Measurements from ENCODE around the gene CRKL. TPM values are rescaled to one million over a fixed set of nuclear protein-coding genes. Genes with fewer than 3 reads are reported as not detected.
"Not testable (repeated sequence)": the region's sequence is repeated elsewhere in the genome, so short reads cannot be mapped to it uniquely, and the experiment has no call there.

The CRKL gene
- total RNA-seq, 1 donor from 2014 or later, result 102 TPM

DNA sequence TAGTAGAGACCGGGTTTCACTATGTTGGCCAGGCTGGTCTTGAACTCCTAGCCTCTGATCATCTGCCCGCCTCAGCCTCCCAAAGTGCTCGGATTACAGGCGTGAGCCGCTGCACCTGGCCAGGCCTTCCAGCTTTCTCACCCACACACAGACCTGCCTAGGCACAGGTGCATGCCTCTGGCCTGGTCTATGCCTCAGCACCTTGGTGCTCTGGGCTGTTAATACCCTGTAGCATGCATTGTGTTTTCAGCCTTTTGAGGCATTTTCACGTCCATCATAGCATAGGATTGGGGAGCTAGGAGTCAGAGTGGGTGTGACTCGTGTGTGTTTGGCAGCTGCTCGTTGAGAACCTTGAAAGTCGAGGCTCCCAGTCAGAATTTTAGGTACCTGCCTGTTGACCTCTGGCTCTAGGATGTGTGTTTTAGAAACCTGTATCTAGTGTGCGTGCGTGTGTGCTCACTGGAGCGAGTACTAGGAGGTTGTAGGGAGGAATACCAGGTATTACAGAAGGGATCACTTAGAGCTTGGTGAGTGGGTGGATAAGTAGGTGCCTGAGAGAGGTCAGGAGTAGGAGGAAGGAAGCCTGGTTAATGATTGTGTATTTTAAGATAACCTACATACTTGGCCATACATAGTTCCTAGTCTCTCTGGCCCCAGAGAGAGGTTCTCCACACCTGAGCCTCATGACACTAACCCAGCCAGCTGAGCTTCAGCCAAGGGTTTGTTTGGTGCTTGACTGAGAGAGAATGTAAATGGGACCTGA, 20.0 kb downstream of the CRKL start:
- TF ChIP-seq, protein P1, sequence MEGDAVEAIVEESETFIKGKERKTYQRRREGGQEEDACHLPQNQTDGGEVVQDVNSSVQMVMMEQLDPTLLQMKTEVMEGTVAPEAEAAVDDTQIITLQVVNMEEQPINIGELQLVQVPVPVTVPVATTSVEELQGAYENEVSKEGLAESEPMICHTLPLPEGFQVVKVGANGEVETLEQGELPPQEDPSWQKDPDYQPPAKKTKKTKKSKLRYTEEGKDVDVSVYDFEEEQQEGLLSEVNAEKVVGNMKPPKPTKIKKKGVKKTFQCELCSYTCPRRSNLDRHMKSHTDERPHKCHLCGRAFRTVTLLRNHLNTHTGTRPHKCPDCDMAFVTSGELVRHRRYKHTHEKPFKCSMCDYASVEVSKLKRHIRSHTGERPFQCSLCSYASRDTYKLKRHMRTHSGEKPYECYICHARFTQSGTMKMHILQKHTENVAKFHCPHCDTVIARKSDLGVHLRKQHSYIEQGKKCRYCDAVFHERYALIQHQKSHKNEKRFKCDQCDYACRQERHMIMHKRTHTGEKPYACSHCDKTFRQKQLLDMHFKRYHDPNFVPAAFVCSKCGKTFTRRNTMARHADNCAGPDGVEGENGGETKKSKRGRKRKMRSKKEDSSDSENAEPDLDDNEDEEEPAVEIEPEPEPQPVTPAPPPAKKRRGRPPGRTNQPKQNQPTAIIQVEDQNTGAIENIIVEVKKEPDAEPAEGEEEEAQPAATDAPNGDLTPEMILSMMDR (conservative IDR thresholded peaks at IDR 0.05), result no peak
- Mint-ChIP-seq H3K4me1 (peaks cover 19% of the 10 kb centered on the region), H3K27ac (ENCODE audit: unreplicated experiment) (no peak overlapping the region), H3K4me3 (no peak overlapping the region), H3K9me3 (no peaks in the 10 kb centered on the region), H3K27me3 (ENCODE audit: low read depth) (no peaks in the 10 kb centered on the region), H3K36me3 (ENCODE audit: low read depth) (peaks cover 13% of the 10 kb centered on the region)
- DNase-seq (ENCODE audit: low read depth, low spot score), result no peak

DNA sequence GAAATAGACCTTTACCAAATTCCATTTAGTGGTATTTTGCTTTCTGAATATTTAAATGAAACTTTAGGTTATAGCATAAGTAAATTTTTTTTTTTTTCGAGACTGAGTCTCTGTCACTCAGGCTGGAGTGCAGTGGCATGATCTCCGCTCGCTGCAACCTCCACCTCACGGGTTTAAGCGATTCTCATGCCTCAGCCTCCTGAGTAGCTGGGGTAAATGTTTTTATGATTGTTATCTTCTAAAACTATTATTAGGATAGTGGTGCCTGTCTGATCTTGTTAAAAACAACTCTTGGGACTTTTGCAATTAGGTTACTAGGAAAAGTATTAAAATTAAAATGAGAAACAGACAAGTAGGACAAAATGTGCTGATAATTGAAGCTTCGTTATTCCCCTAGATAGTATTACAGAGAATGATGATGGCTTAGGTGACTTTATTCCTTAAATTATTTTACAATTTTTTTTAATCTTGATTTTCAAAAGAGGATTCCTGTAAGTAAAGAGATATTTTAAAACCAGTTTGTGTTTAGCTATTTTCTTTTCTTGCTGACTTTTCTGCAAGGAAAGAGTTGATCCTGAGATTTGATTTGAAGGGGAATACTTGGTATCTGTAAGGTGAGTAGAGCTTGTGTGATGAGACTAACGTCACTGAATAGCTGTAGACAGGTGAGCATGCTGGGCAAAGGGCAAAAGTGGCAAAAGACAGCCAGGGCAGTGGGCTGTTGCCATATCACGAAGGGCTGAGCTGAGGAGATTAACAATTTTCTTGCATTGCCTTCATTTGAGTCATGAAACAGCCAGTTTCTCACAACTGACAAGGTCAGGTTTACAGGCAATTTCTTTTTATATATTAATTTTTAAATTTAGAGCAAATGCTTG, 20.8 kb downstream of the CRKL start:
- peaks cover 11% of the 10 kb centered on the region for H3K36me3 Mint-ChIP-seq (ENCODE audit: low read depth)
- no peaks in the 10 kb centered on the region for H3K27me3 Mint-ChIP-seq (ENCODE audit: low read depth)
- TF ChIP-seq, protein P1 (conservative IDR thresholded peaks at IDR 0.05), result no peak
- no peak overlapping the region for H3K27ac Mint-ChIP-seq (ENCODE audit: unreplicated experiment)
- H3K4me3 Mint-ChIP-seq, result no peak overlapping the region
- no peaks in the 10 kb centered on the region for H3K9me3 Mint-ChIP-seq
- peaks cover 19% of the 10 kb centered on the region for H3K4me1 Mint-ChIP-seq
- no peak for DNase-seq (ENCODE audit: low read depth, low spot score)

DNA sequence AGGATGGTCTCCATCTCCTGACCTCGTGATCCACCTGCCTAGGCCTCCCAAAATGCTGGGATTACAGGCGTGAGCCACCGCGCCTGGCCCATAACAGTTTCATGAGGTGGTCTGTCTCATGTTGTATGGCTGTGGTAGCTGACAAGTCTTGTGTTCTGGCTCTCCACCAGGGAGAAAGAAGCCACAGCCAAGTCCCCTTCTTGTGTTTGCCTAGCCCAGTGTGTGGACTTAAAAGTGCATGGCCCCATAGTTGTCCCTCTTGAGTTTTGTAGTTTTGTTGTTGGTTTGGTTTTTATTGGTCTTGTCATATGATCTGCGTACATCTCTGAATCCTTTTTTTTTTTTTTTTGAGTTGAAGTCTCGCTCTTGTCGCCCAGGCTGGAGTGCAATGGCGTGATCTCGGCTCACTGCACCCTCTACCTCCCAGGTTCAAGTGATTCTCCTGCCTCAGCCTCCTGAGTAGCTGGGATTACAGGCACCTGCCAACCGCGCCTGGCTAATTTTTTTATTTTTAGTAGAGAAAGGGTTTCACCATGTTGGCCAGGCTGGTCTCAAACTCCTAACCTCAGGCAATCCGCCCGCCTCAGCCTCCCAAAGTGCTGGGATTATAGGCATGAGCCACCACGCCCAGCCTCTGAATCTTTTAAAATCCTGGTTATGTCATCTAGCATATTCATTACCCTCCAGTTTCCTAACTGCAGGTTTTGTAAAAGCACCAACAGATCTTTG, 22.4 kb downstream of the CRKL start:
- H3K27ac Mint-ChIP-seq (ENCODE audit: unreplicated experiment); H3K4me3 Mint-ChIP-seq; H3K9me3 Mint-ChIP-seq; H3K27me3 Mint-ChIP-seq (ENCODE audit: low read depth); DNase-seq (ENCODE audit: low read depth, low spot score): not testable (repeated sequence)
- peaks cover 10% of the 10 kb centered on the region for H3K36me3 Mint-ChIP-seq (ENCODE audit: low read depth)
- peaks cover 25% of the 10 kb centered on the region for H3K4me1 Mint-ChIP-seq

DNA sequence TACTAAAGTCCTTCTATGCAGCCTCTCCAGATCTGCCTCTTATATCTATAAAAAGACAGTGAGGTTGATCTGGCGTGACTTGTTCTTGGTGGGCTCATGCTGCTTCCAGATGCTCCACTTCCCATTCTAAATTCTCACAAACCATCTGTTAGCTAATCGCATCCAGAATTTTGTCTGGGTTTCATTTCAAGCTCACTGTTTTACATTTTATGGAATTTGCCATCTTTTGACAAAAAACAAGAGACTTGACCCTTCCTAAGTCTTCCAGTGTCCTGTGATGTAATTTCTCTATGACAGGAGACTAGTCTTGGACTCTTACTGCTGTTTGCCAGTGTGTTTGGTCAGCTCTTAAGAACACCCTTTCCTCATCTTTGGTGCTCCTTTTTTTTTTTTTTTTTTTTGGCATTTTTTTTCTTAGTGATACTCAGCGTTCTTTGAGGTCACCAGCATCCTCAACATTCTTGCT, 23.0 kb downstream of the CRKL start:
- Mint-ChIP-seq H3K36me3 (ENCODE audit: low read depth) (peaks cover 10% of the 10 kb centered on the region), H3K9me3 (no peaks in the 10 kb centered on the region), H3K27ac (ENCODE audit: unreplicated experiment) (no peak overlapping the region), H3K4me3 (no peak overlapping the region), H3K27me3 (ENCODE audit: low read depth) (no peaks in the 10 kb centered on the region), H3K4me1 (peaks cover 27% of the 10 kb centered on the region)
- TF ChIP-seq, protein P1 (conservative IDR thresholded peaks at IDR 0.05), result no peak
- DNase-seq (ENCODE audit: low read depth, low spot score), result no peak

DNA sequence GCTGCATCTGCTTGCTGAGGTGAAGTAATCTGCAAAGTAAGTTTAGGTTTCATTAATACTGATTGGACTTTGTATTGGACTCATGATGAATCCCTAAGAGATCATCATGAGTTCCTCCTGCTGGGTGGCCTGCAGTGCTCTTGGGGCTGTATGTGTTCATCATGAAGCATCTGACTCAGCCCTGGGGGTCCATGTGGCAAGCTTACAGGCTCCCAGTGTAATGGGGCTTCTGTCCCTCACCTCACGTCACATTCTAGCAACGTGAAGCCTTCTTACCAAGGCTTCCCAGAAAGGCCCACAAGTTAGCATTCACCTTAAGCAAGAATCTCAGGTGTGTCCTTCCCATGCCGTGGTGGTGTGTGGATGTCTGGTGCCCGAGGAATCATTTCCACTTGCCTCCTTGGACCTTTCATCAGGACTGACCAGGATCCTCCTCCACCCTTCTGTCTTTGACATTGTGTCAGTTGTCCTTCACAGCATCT, 23.7 kb downstream of the CRKL start:
- peaks cover 33% of the 10 kb centered on the region for H3K4me1 Mint-ChIP-seq
- H3K36me3 Mint-ChIP-seq (ENCODE audit: low read depth), result peaks cover 10% of the 10 kb centered on the region
- H3K27ac Mint-ChIP-seq (ENCODE audit: unreplicated experiment), result no peak overlapping the region
- H3K4me3 Mint-ChIP-seq, result no peak overlapping the region
- H3K9me3 Mint-ChIP-seq, result no peaks in the 10 kb centered on the region
- TF ChIP-seq, protein P1 (conservative IDR thresholded peaks at IDR 0.05), result no peak
- H3K27me3 Mint-ChIP-seq (ENCODE audit: low read depth), result no peaks in the 10 kb centered on the region
- DNase-seq (ENCODE audit: low read depth, low spot score), result no peak

DNA sequence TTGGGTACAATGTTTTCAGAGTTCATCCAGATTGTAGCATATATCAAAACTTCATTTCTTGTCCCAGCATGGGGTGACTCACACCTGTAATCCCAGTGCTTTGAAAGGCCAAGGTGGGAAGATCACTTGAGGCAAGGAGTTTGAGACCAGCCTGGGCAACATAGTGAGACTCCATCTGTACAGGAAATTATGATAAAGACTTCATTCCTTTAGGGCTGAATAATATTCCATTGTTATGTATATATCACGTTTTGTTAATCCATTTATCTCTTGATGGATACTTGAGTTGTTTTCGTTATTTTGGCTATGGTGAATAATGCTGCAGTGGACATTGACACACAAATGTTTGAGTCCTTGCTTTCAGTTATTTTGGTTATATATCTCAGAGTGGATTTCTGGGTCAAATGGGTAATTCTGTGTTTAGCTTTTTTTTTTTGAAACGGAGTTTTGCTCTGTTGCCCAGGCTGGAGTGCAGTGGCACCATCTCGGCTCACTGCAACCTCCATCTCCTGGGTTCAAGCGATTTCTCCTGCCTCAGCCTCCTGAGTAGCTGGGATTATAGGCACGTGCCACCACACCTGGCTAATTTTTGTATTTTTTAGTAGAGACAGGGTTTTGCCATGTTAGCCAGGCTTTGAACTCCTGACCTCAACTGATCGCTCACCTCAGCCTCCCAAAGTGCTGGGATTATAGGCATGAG, 25.1 kb downstream of the CRKL start:
- H3K27ac Mint-ChIP-seq (ENCODE audit: unreplicated experiment); DNase-seq (ENCODE audit: low read depth, low spot score); H3K36me3 Mint-ChIP-seq (ENCODE audit: low read depth); H3K27me3 Mint-ChIP-seq (ENCODE audit: low read depth); H3K4me3 Mint-ChIP-seq; H3K9me3 Mint-ChIP-seq: not testable (repeated sequence)
- H3K4me1 Mint-ChIP-seq, result peaks cover 37% of the 10 kb centered on the region
